RKO (cell line): ENCODE data around the gene RIN3.

ENCODE experiments used
- DNase-seq: peaks from one replicate; pipeline ENCODE4 v3.0.0-alpha.2; 2016; ENCODE audit warnings: low spot score

Gene RIN3

GRCh38 chr14:92487513-92488133 lies 26.0 kb upstream of the RIN3 start:
- DNase-seq: no peak

GRCh38 chr14:92489394-92490238 lies 24.0 kb upstream of the RIN3 start:
- no peak for DNase-seq

- DNase-seq: no peak
These were observed 23.2 kb upstream of the RIN3 start for GRCh38 chr14:92490239-92490959.

GRCh38 chr14:92491782-92492181 lies 21.8 kb upstream of the RIN3 start:
- no peak for DNase-seq

GRCh38 chr14:92492258-92492657 lies 21.3 kb upstream of the RIN3 start:
- DNase-seq: no peak

- no peak for DNase-seq
These were observed 20.6 kb upstream of the RIN3 start for GRCh38 chr14:92493024-92493423.

GRCh38 chr14:92493492-92493891 lies 20.1 kb upstream of the RIN3 start:
- DNase-seq: no peak

GRCh38 chr14:92494512-92494911 lies 19.1 kb upstream of the RIN3 start:
- DNase-seq: no peak

- peak; percentile 65 for DNase-seq
These were observed 18.6 kb upstream of the RIN3 start for GRCh38 chr14:92495027-92495426.

GRCh38 chr14:92496191-92496857 lies 17.3 kb upstream of the RIN3 start:
- no peak for DNase-seq

GRCh38 chr14:92497391-92497790 lies 16.2 kb upstream of the RIN3 start:
- no peak for DNase-seq

- DNase-seq: no peak
These were observed 14.3 kb upstream of the RIN3 start for GRCh38 chr14:92499234-92499633.

- no peak for DNase-seq
These were observed 13.1 kb upstream of the RIN3 start for GRCh38 chr14:92500491-92500941.

- DNase-seq: no peak
These were observed 11.7 kb upstream of the RIN3 start for GRCh38 chr14:92501891-92502351.

GRCh38 chr14:92502541-92503286 lies 10.9 kb upstream of the RIN3 start:
- DNase-seq: no peak

- peak; percentile 53 for DNase-seq
These were observed 9.7 kb upstream of the RIN3 start for GRCh38 chr14:92503756-92504491.

GRCh38 chr14:92505826-92506225 lies 7.8 kb upstream of the RIN3 start:
- no peak for DNase-seq

- no peak for DNase-seq
These were observed 7.3 kb upstream of the RIN3 start for GRCh38 chr14:92506231-92506630.

GRCh38 chr14:92507174-92507768 lies 6.3 kb upstream of the RIN3 start:
- no peak for DNase-seq

- no peak for DNase-seq
These were observed 2.6 kb upstream of the RIN3 start for GRCh38 chr14:92510972-92511371.
